ENCODE results near the gene PRRC2A.

The PRRC2A gene

GRCh38 chr6:31630177-31630934 is 9.8 kb downstream of the PRRC2A start:
- H3K27ac Mint-ChIP-seq: no peak overlapping the region
- H3K4me1 Mint-ChIP-seq (ENCODE audit: low read depth): peaks cover 2% of the 10 kb centered on the region
- no peaks in the 10 kb centered on the region for H3K36me3 Mint-ChIP-seq
- no peaks in the 10 kb centered on the region for H3K9me3 Mint-ChIP-seq (ENCODE audit: low read depth)
- no peak overlapping the region for H3K4me3 Mint-ChIP-seq
- no peaks in the 10 kb centered on the region for H3K27me3 Mint-ChIP-seq

GRCh38 chr6:31631209-31631608 is 10.7 kb downstream of the PRRC2A start:
- no peaks in the 10 kb centered on the region for H3K27me3 Mint-ChIP-seq
- peaks cover 3% of the 10 kb centered on the region for H3K36me3 Mint-ChIP-seq
- H3K4me1 Mint-ChIP-seq (ENCODE audit: low read depth): peaks cover 2% of the 10 kb centered on the region
- H3K9me3 Mint-ChIP-seq (ENCODE audit: low read depth): no peaks in the 10 kb centered on the region
- no peak overlapping the region for H3K4me3 Mint-ChIP-seq
- no peak overlapping the region for H3K27ac Mint-ChIP-seq

- H3K27me3 Mint-ChIP-seq: no peaks in the 10 kb centered on the region
- H3K4me3 Mint-ChIP-seq: no peak overlapping the region
- H3K36me3 Mint-ChIP-seq: peaks cover 3% of the 10 kb centered on the region
- H3K27ac Mint-ChIP-seq: no peak overlapping the region
- H3K9me3 Mint-ChIP-seq (ENCODE audit: low read depth): no peaks in the 10 kb centered on the region
- H3K4me1 Mint-ChIP-seq (ENCODE audit: low read depth): peaks cover 2% of the 10 kb centered on the region
Observed at GRCh38 chr6:31631681-31632278, 11.3 kb downstream of the PRRC2A start.

- Mint-ChIP-seq H3K27ac (no peak overlapping the region), H3K4me3 (no peak overlapping the region), H3K9me3 (ENCODE audit: low read depth) (no peaks in the 10 kb centered on the region), H3K36me3 (peaks cover 3% of the 10 kb centered on the region), H3K4me1 (ENCODE audit: low read depth) (peaks cover 2% of the 10 kb centered on the region), H3K27me3 (no peaks in the 10 kb centered on the region)
Observed at GRCh38 chr6:31632279-31632946, 11.9 kb downstream of the PRRC2A start.

- H3K27me3 Mint-ChIP-seq: no peaks in the 10 kb centered on the region
- peaks cover 2% of the 10 kb centered on the region for H3K4me1 Mint-ChIP-seq (ENCODE audit: low read depth)
- no peak overlapping the region for H3K4me3 Mint-ChIP-seq
- H3K9me3 Mint-ChIP-seq (ENCODE audit: low read depth): no peaks in the 10 kb centered on the region
- H3K27ac Mint-ChIP-seq: no peak overlapping the region
- peaks cover 3% of the 10 kb centered on the region for H3K36me3 Mint-ChIP-seq
Observed at GRCh38 chr6:31633447-31633846, 12.9 kb downstream of the PRRC2A start.

GRCh38 chr6:31634131-31634530 is 13.6 kb downstream of the PRRC2A start:
- peaks cover 3% of the 10 kb centered on the region for H3K36me3 Mint-ChIP-seq
- no peaks in the 10 kb centered on the region for H3K9me3 Mint-ChIP-seq (ENCODE audit: low read depth)
- no peak overlapping the region for H3K27ac Mint-ChIP-seq
- H3K4me1 Mint-ChIP-seq (ENCODE audit: low read depth): peaks cover 2% of the 10 kb centered on the region
- no peak overlapping the region for H3K4me3 Mint-ChIP-seq
- H3K27me3 Mint-ChIP-seq: no peaks in the 10 kb centered on the region

- Mint-ChIP-seq H3K9me3 (ENCODE audit: low read depth) (no peaks in the 10 kb centered on the region), H3K36me3 (peaks cover 3% of the 10 kb centered on the region), H3K27ac (no peak overlapping the region), H3K4me3 (no peak overlapping the region), H3K27me3 (no peaks in the 10 kb centered on the region), H3K4me1 (ENCODE audit: low read depth) (peaks cover 2% of the 10 kb centered on the region)
Observed at GRCh38 chr6:31634969-31635575, 14.6 kb downstream of the PRRC2A start.

- H3K27ac Mint-ChIP-seq: peak overlapping the region; percentile 8
- H3K9me3 Mint-ChIP-seq (ENCODE audit: low read depth): no peaks in the 10 kb centered on the region
- H3K36me3 Mint-ChIP-seq: peaks cover 5% of the 10 kb centered on the region
- no peaks in the 10 kb centered on the region for H3K27me3 Mint-ChIP-seq
- no peak overlapping the region for H3K4me3 Mint-ChIP-seq
- H3K4me1 Mint-ChIP-seq (ENCODE audit: low read depth): peaks cover 2% of the 10 kb centered on the region
Observed at GRCh38 chr6:31636698-31637596, 16.4 kb downstream of the PRRC2A start.

GRCh38 chr6:31639043-31639442 is 18.5 kb downstream of the PRRC2A start:
- Mint-ChIP-seq H3K36me3 (peaks cover 5% of the 10 kb centered on the region), H3K4me3 (no peak overlapping the region), H3K27ac (peak overlapping the region; percentile 16), H3K27me3 (no peaks in the 10 kb centered on the region), H3K4me1 (ENCODE audit: low read depth) (no peaks in the 10 kb centered on the region), H3K9me3 (ENCODE audit: low read depth) (no peaks in the 10 kb centered on the region)

GRCh38 chr6:31639449-31639861 is 18.9 kb downstream of the PRRC2A start:
- Mint-ChIP-seq H3K4me3 (no peak overlapping the region), H3K27ac (peak overlapping the region; percentile 41), H3K4me1 (ENCODE audit: low read depth) (no peaks in the 10 kb centered on the region), H3K36me3 (peaks cover 5% of the 10 kb centered on the region), H3K9me3 (ENCODE audit: low read depth) (no peaks in the 10 kb centered on the region), H3K27me3 (no peaks in the 10 kb centered on the region)

- Mint-ChIP-seq H3K4me3 (no peak overlapping the region), H3K27me3 (no peaks in the 10 kb centered on the region), H3K4me1 (ENCODE audit: low read depth) (peaks cover 5% of the 10 kb centered on the region), H3K9me3 (ENCODE audit: low read depth) (no peaks in the 10 kb centered on the region), H3K36me3 (peaks cover 5% of the 10 kb centered on the region), H3K27ac (peak overlapping the region; percentile 51)
Observed at GRCh38 chr6:31640612-31641011, 20.1 kb downstream of the PRRC2A start.

GRCh38 chr6:31641370-31641769 is 20.9 kb downstream of the PRRC2A start:
- Mint-ChIP-seq H3K4me3 (no peak overlapping the region), H3K36me3 (peaks cover 2% of the 10 kb centered on the region), H3K9me3 (ENCODE audit: low read depth) (no peaks in the 10 kb centered on the region), H3K27ac (peak overlapping the region; percentile 64), H3K4me1 (ENCODE audit: low read depth) (peaks cover 5% of the 10 kb centered on the region), H3K27me3 (no peaks in the 10 kb centered on the region)

GRCh38 chr6:31642798-31643570 is 22.5 kb downstream of the PRRC2A start:
- peaks cover 2% of the 10 kb centered on the region for H3K36me3 Mint-ChIP-seq
- no peaks in the 10 kb centered on the region for H3K9me3 Mint-ChIP-seq (ENCODE audit: low read depth)
- H3K27ac Mint-ChIP-seq: no peak overlapping the region
- no peak overlapping the region for H3K4me3 Mint-ChIP-seq
- H3K27me3 Mint-ChIP-seq: no peaks in the 10 kb centered on the region
- H3K4me1 Mint-ChIP-seq (ENCODE audit: low read depth): peaks cover 5% of the 10 kb centered on the region

Measured in activated naive CD8-positive, alpha-beta T cell (primary cell).